Trophoblast cell (in vitro differentiated cells and primary cell): ENCODE data around the gene KCNK6.

Experiments
- DNase-seq, 2 donors: peaks; one replicate each; pipeline ENCODE4 v3.0.0-alpha.2; 2016
- H2AFZ ChIP-seq: 2 replicates; pipeline ENCODE4 v1.6.1; 2013; ENCODE audit warnings: low read length, moderate library complexity, mild to moderate bottlenecking; ENCODE audit not compliant: insufficient read depth, poor library complexity
- H2AK5ac ChIP-seq: 2 replicates; pipeline ENCODE4 v1.6.1; 2013; ENCODE audit warnings: mild to moderate bottlenecking, low read length
- H2BK120ac ChIP-seq: 2 replicates; pipeline ENCODE4 v1.6.1; 2013; ENCODE audit warnings: low read length, mild to moderate bottlenecking, moderate library complexity; ENCODE audit not compliant: insufficient read depth, poor library complexity
- H2BK12ac ChIP-seq: 2 replicates; pipeline ENCODE4 v1.6.1; 2013; ENCODE audit warnings: mild to moderate bottlenecking, low read length, moderate library complexity
- H2BK5ac ChIP-seq: 2 replicates; pipeline ENCODE4 v1.6.1; 2013; ENCODE audit warnings: low read length, low read depth, moderate library complexity, mild to moderate bottlenecking; ENCODE audit not compliant: poor library complexity
- H3K14ac ChIP-seq: 2 replicates; pipeline ENCODE4 v1.6.1; 2013; ENCODE audit warnings: mild to moderate bottlenecking, low read length
- H3K18ac ChIP-seq: 2 replicates; pipeline ENCODE4 v1.6.1; 2013; ENCODE audit warnings: mild to moderate bottlenecking, low read length
- H3K23ac ChIP-seq: 2 replicates; pipeline ENCODE4 v1.6.1; 2013; ENCODE audit warnings: low read length
- H3K27ac ChIP-seq: 2 replicates; pipeline ENCODE4 v1.5.1; 2013; ENCODE audit warnings: low read depth, mild to moderate bottlenecking, inconsistent platforms, low read length, moderate library complexity
- H3K27me3 ChIP-seq: 2 replicates; pipeline ENCODE4 v1.6.1; 2013; ENCODE audit warnings: inconsistent platforms, mild to moderate bottlenecking, low read length, moderate library complexity; ENCODE audit not compliant: insufficient read depth
- H3K36me3 ChIP-seq, 2 experiments: 1 replicate in 1 of 2; 2 replicates in 1 of 2; pipeline ENCODE4 v1.6.1; 2013; ENCODE audit warnings: low read length in 2 of 2, mild to moderate bottlenecking in 2 of 2, moderate library complexity in 1 of 2; ENCODE audit not compliant: insufficient read depth in 2 of 2, control insufficient read depth in 1 of 2
- H3K4ac ChIP-seq: 2 replicates; pipeline ENCODE4 v1.6.1; 2013; ENCODE audit warnings: low read depth, mild to moderate bottlenecking, low read length, moderate library complexity
- H3K4me1 ChIP-seq, 2 experiments: 1 replicate in 1 of 2; 2 replicates in 1 of 2; pipeline ENCODE4 v1.6.1; 2013; ENCODE audit warnings: low read length in 2 of 2, mild to moderate bottlenecking in 2 of 2, moderate library complexity in 1 of 2; ENCODE audit not compliant: insufficient read depth in 2 of 2, control insufficient read depth in 1 of 2
- H3K4me2 ChIP-seq: 2 replicates; pipeline ENCODE4 v1.6.1; 2013; ENCODE audit warnings: inconsistent platforms, mild to moderate bottlenecking, low read length, moderate library complexity
- H3K4me3 ChIP-seq: 2 replicates; pipeline ENCODE4 v1.5.1; 2013; ENCODE audit warnings: mild to moderate bottlenecking, low read depth, low read length, inconsistent platforms
- H3K79me1 ChIP-seq: one replicate; pipeline ENCODE4 v1.6.1; 2013; ENCODE audit warnings: low read length
- H3K79me2 ChIP-seq: 2 replicates; pipeline ENCODE4 v1.6.1; 2013; ENCODE audit warnings: low read length, mild to moderate bottlenecking; ENCODE audit not compliant: control insufficient read depth, insufficient read depth, poor library complexity
- H3K9ac ChIP-seq: 2 replicates; pipeline ENCODE4 v1.6.1; 2013; ENCODE audit warnings: mild to moderate bottlenecking, low read length
- H3K9me3 ChIP-seq: 2 replicates; pipeline ENCODE4 v1.6.1; 2013; ENCODE audit warnings: low read depth, mild to moderate bottlenecking, control low read depth, inconsistent platforms, low read length; ENCODE audit not compliant: insufficient read depth
- H4K12ac ChIP-seq: 2 replicates; pipeline ENCODE4 v1.6.1; 2013; ENCODE audit warnings: low read depth, mild to moderate bottlenecking, low read length, moderate library complexity
- H4K8ac ChIP-seq: 2 replicates; pipeline ENCODE4 v1.6.1; 2013; ENCODE audit warnings: low read depth, mild to moderate bottlenecking, low read length, moderate library complexity
- H4K91ac ChIP-seq: one replicate; pipeline ENCODE4 v1.6.1; 2013; ENCODE audit warnings: low read depth, mild to moderate bottlenecking, low read length, moderate library complexity
- WGBS: extraction: QIAGEN DNeasy Blood & Tissue Kit; methylation state at CpG from one replicate; pipeline ENCODE4 v1.1.7; 2013; ENCODE audit warnings: missing lambda C conversion rate; ENCODE audit not compliant: insufficient read length, insufficient coverage; ENCODE audit errors: extremely low coverage; 5-methylcytosine and 5-hydroxymethylcytosine counted together

The KCNK6 gene

DNA sequence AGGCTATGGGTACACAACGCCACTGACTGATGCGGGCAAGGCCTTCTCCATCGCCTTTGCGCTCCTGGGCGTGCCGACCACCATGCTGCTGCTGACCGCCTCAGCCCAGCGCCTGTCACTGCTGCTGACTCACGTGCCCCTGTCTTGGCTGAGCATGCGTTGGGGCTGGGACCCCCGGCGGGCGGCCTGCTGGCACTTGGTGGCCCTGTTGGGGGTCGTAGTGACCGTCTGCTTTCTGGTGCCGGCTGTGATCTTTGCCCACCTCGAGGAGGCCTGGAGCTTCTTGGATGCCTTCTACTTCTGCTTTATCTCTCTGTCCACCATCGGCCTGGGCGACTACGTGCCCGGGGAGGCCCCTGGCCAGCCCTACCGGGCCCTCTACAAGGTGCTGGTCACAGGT lies 6.9 kb downstream of the KCNK6 start:
- Histone ChIP-seq H3K14ac (no peak overlapping the region), H3K18ac (no peak overlapping the region), H3K4me2 (no peak overlapping the region), H3K4ac (no peak overlapping the region), H3K27me3 (no peaks in the 10 kb centered on the region), H3K4me1 (peaks cover under 1% of the 10 kb centered on the region in 2 experiments), H2BK5ac (no peak overlapping the region), H3K27ac (no peak overlapping the region), H4K91ac (no peak overlapping the region), H4K8ac (no peak overlapping the region), H2BK12ac (no peak overlapping the region), H3K9ac (no peak overlapping the region), H2AK5ac (no peak overlapping the region), H4K12ac (no peak overlapping the region), H3K23ac (no peak overlapping the region), H3K9me3 (no peaks in the 10 kb centered on the region), H2AFZ (no peak overlapping the region), H3K79me2 (no peaks in the 10 kb centered on the region), H3K36me3 (peaks cover 10 to 12% of the 10 kb centered on the region in 2 experiments), H3K4me3 (no peak overlapping the region), H3K79me1 (no peaks in the 10 kb centered on the region), H2BK120ac (no peak overlapping the region)
- no CpG with 5 or more reads among the region's 22 CpGs for WGBS
- no peak for DNase-seq

DNA sequence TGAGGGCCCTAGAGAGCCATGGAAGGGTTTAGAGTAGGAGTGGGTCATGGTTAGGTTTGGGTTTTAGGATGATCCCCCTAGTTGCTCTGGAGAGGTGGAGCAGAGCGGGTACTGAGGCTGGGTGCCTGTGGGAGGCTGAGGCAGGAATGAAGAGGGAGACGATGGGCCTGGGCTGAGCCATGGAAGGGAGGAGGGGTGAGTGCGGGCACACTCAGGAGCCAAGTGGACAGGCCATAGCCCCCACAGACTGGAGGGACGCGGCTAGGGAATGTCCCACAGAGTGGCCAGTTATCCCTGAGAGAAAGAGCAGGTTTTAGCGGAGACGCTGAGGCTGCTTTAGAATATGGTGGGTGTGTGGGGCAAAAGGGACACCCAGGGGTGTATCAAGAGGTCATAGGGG lies 10.0 kb downstream of the KCNK6 start:
- Histone ChIP-seq H2AFZ (no peak overlapping the region), H3K79me1 (no peaks in the 10 kb centered on the region), H2AK5ac (no peak overlapping the region), H3K4me1 (no peaks in the 10 kb centered on the region), H3K4me2 (no peak overlapping the region), H2BK12ac (no peak overlapping the region), H2BK5ac (no peak overlapping the region), H3K4me3 (no peak overlapping the region), H2BK120ac (no peak overlapping the region), H3K9ac (no peak overlapping the region), H3K27ac (no peak overlapping the region), H3K9me3 (no peaks in the 10 kb centered on the region), H3K79me2 (no peaks in the 10 kb centered on the region), H3K18ac (no peak overlapping the region), H3K4ac (no peak overlapping the region), H3K27me3 (no peaks in the 10 kb centered on the region), H4K8ac (no peak overlapping the region), H4K12ac (no peak overlapping the region), H3K36me3 (peaks cover 10 to 12% of the 10 kb centered on the region in 2 experiments), H4K91ac (no peak overlapping the region), H3K14ac (no peak overlapping the region), H3K23ac (no peak overlapping the region)
- WGBS, result no CpG with 5 or more reads among the region's 7 CpGs
- DNase-seq, result no peak

DNA sequence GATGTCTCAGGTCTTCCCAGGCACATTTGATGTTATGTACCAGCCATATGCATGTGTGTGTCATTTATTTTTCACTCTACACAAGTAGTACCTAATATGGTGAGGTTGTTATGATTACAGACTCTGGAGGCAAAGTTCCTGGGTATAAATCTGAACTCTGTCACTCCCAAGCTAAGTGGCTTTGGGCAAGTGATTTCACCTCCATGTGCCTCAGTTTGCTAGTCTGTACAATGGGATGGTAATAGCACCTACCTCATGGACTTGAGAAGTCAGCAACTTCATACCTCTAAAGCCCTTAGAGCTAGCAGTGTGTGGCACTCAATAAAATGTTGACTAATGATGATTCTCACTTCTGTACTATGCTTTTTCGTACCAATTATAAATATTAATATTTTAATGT lies 12.1 kb downstream of the KCNK6 start:
- Histone ChIP-seq H4K12ac (no peak overlapping the region), H2BK5ac (no peak overlapping the region), H3K9ac (no peak overlapping the region), H3K4me2 (no peak overlapping the region), H3K27ac (no peak overlapping the region), H3K23ac (no peak overlapping the region), H2AK5ac (no peak overlapping the region), H4K91ac (no peak overlapping the region), H3K4me3 (no peak overlapping the region), H3K36me3 (peaks cover 9 to 10% of the 10 kb centered on the region in 2 experiments), H3K14ac (no peak overlapping the region), H3K18ac (no peak overlapping the region), H4K8ac (no peak overlapping the region), H3K27me3 (no peaks in the 10 kb centered on the region), H2AFZ (no peak overlapping the region), H3K4me1 (peaks cover 0 to 3% of the 10 kb centered on the region in 2 experiments), H2BK12ac (no peak overlapping the region), H3K4ac (no peak overlapping the region), H3K79me2 (peaks cover 2% of the 10 kb centered on the region), H2BK120ac (no peak overlapping the region), H3K9me3 (no peaks in the 10 kb centered on the region), H3K79me1 (peaks cover 7% of the 10 kb centered on the region)
- no peak for DNase-seq
- no CpG with 5 or more reads among the region's 1 CpG for WGBS

DNA sequence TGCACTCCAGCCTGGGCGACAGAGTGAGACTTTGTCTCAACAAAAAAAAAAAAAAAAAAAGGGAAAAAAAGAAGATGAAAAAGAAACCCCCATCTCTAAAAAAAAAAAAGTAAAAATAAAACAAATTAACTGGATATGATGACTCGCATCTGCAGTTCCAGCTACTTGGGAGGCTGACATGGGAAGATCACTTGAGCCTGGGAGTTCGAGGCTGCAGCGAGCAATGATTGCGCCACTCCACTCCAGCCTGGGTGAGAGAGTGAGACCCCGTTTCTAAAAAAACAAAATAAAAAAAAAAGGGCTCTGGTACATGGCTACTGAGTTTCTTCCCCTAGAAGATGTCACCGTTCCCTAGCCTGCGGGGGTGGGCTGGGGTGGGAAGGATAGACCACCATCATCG lies 13.6 kb downstream of the KCNK6 start:
- Histone ChIP-seq H3K27me3 (no peaks in the 10 kb centered on the region), H2BK12ac (no peak overlapping the region), H4K8ac (no peak overlapping the region), H3K18ac (no peak overlapping the region), H3K9me3 (peaks cover 5% of the 10 kb centered on the region), H3K14ac (no peak overlapping the region), H2AFZ (no peak overlapping the region), H2AK5ac (no peak overlapping the region), H3K9ac (no peak overlapping the region), H3K79me1 (peaks cover 9% of the 10 kb centered on the region), H3K27ac (no peak overlapping the region), H3K4ac (no peak overlapping the region), H3K4me1 (peaks cover 0 to 8% of the 10 kb centered on the region in 2 experiments), H2BK120ac (no peak overlapping the region), H3K4me3 (no peak overlapping the region), H4K91ac (no peak overlapping the region), H4K12ac (no peak overlapping the region), H3K36me3 (peaks cover 0 to 4% of the 10 kb centered on the region in 2 experiments), H2BK5ac (no peak overlapping the region), H3K4me2 (no peak overlapping the region), H3K23ac (no peak overlapping the region), H3K79me2 (peaks cover 2% of the 10 kb centered on the region)
- no peak for DNase-seq
- no CpG with 5 or more reads among the region's 9 CpGs for WGBS
